Measurements from ENCODE around the gene VPS26C.

GRCh38 chr21:37300114-37300751, 33.1 kb upstream of the VPS26C start:
- TF ChIP-seq REST (IDR thresholded peaks at IDR 0.05; ENCODE audit: low read depth) (no peak), CTCF (IDR thresholded peaks at IDR 0.05 in 2 of 3, conservative IDR thresholded peaks at IDR 0.05 in 1 of 3; ENCODE audit: borderline replicate concordance in 1 of 3, insufficient read depth in 1 of 3, low read depth in 2 of 3, low read length in 2 of 3) (no peak), ZFX (IDR thresholded peaks at IDR 0.05) (no peak), POLR2AphosphoS5 (IDR thresholded peaks at IDR 0.05; ENCODE audit: low read depth, low read length) (no peak), POLR2A (IDR thresholded peaks at IDR 0.05; ENCODE audit: borderline replicate concordance, extremely low read depth, insufficient read depth, insufficient read length) (no peak), EZH2phosphoT487 (IDR thresholded peaks at IDR 0.05; ENCODE audit: borderline replicate concordance) (no peak), ATF3 (IDR thresholded peaks at IDR 0.05) (no peak), SP1 (IDR thresholded peaks at IDR 0.05; ENCODE audit: low read depth) (no peak), JUND (IDR thresholded peaks at IDR 0.05) (no peak), EZH2 (IDR thresholded peaks at IDR 0.05) (no peak), SIN3A (IDR thresholded peaks at IDR 0.05; ENCODE audit: low read depth) (no peak)
